ENCODE measurements around the gene NFYB. TPM values are rescaled to one million over a fixed set of nuclear protein-coding genes. Genes with fewer than 3 reads are reported as not detected.
"Not testable (repeated sequence)": the region's sequence is repeated elsewhere in the genome, so short reads cannot be mapped to it uniquely, and the experiment has no call there.

Gene NFYB
- total RNA-seq = 10 to 100 TPM; 11.7 to 13.7 TPM
- total RNA-seq = 22.9 to 39.4 reads per million in 2 donors

- peak within 1 kb of the TSS; percentile 89 for H3K4me3 Mint-ChIP-seq
- H3K4me1 Mint-ChIP-seq = peaks cover 7% of the 10 kb centered on the region
- peak within 1 kb of the TSS; percentile 67 for H3K27ac Mint-ChIP-seq
- ATAC-seq (peak; percentile 97), DNase-seq (peak; percentile 84 to 91 (median 89))
- H3K27me3 Mint-ChIP-seq = peaks cover 8% of the 10 kb centered on the region
- peaks cover 2% of the 10 kb centered on the region for H3K36me3 Mint-ChIP-seq (ENCODE audit: low read depth)
- H3K9me3 ChIP-seq (ENCODE audit: control insufficient read depth, low read length, poor library complexity, severe bottlenecking) = no peaks in the 10 kb centered on the region
These were observed at the start of gene NFYB for GRCh38 chr12:104137902-104138796. Gene NFYB (minus strand): TSS chr12:104138210. CDS start chr12:104135453, 2,757 bp downstream.

GRCh38 chr12:104187446-104188155, 49.6 kb upstream of the NFYB start:
- Mint-ChIP-seq H3K4me3 (no peak overlapping the region), H3K4me1 (no peaks in the 10 kb centered on the region), H3K27me3 (no peaks in the 10 kb centered on the region), H3K27ac (no peak overlapping the region), H3K36me3 (ENCODE audit: low read depth) (peaks cover 2% of the 10 kb centered on the region)
- no peaks in the 10 kb centered on the region for H3K9me3 ChIP-seq (ENCODE audit: control insufficient read depth, low read length, poor library complexity, severe bottlenecking)
- no peak for ATAC-seq
- no peak for DNase-seq

DNA sequence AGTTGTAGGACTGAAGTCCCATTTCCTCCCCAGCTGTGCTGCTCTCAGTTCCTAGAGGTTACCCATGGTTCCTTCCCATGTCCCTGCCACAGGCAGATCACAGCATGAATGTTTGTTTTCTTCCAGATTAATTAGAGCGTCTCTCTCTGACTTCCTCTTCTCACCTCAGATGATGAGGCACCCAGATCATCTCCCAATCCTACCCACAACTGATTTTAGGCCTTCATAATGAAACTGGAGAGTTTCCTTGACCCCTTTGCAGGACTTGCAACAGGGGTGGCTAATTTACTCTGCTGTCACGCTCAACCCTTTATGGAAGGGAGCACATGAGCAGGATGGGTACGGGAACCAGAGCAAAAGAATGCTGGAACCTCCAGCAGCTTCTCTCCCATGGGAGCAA, 45.4 kb upstream of the NFYB start:
- H3K27me3 Mint-ChIP-seq = peaks cover 6% of the 10 kb centered on the region
- no peak overlapping the region for H3K27ac Mint-ChIP-seq
- H3K36me3 Mint-ChIP-seq (ENCODE audit: low read depth) = peaks cover 2% of the 10 kb centered on the region
- DNase-seq (no peak), ATAC-seq (no peak)
- H3K4me1 Mint-ChIP-seq = peaks cover 3% of the 10 kb centered on the region
- no peak overlapping the region for H3K4me3 Mint-ChIP-seq
- H3K9me3 ChIP-seq (ENCODE audit: control insufficient read depth, low read length, poor library complexity, severe bottlenecking) = no peaks in the 10 kb centered on the region

- H3K9me3 ChIP-seq (ENCODE audit: control insufficient read depth, low read length, poor library complexity, severe bottlenecking) = no peaks in the 10 kb centered on the region
- H3K4me1 Mint-ChIP-seq = peaks cover 9% of the 10 kb centered on the region
- no peak overlapping the region for H3K4me3 Mint-ChIP-seq
- no peak for ATAC-seq
- no peak for DNase-seq
- H3K27me3 Mint-ChIP-seq = peaks cover 13% of the 10 kb centered on the region
- peaks cover 2% of the 10 kb centered on the region for H3K36me3 Mint-ChIP-seq (ENCODE audit: low read depth)
- H3K27ac Mint-ChIP-seq = no peak overlapping the region
These were observed 44.8 kb upstream of the NFYB start for GRCh38 chr12:104182621-104183378.

DNA sequence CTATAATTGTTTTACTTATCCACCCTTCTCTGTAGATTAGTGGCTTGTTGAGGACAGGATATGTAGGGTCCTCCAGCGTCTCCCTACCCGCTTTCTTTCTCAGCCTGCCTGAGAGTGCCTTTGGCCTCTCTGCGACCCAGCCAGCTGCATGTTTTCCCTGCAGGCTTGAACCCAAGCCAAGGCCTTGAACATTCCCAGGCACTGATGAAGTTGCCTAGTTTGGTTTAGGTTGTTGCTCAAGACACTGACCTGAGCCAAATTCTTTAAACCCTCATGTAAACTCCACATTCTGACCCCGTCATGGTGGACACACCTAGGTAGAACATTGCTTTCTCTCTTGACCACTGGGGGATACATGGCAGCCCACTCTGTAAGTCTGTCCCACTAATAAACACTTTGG, 44.1 kb upstream of the NFYB start:
- no peaks in the 10 kb centered on the region for H3K9me3 ChIP-seq (ENCODE audit: control insufficient read depth, low read length, poor library complexity, severe bottlenecking)
- Mint-ChIP-seq H3K36me3 (ENCODE audit: low read depth) (peaks cover 2% of the 10 kb centered on the region), H3K27me3 (peaks cover 19% of the 10 kb centered on the region), H3K4me3 (no peak overlapping the region), H3K4me1 (peaks cover 10% of the 10 kb centered on the region), H3K27ac (no peak overlapping the region)
- ATAC-seq = no peak
- no peak for DNase-seq

DNA sequence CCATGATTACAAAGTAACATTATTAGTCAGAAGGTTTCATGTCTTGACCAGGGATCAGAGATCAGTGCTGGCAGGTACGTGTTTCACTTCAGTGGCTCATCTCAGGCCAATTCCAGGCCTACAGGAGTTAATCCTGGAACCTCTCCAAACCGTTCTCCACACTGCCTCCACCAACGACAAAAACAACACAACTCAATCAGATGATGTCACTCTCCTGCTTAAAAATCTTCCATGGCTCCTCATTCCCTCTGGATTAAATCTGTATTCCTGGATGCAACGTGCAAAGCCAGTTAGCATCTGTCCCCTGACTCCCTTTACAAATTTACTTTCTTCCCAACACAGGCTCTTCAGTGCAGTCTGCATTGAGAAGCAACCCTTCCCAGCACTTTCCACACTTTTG, 43.3 kb upstream of the NFYB start:
- Mint-ChIP-seq H3K36me3 (ENCODE audit: low read depth) (peaks cover 2% of the 10 kb centered on the region), H3K4me3 (no peak overlapping the region), H3K27me3 (peaks cover 20% of the 10 kb centered on the region), H3K4me1 (peaks cover 10% of the 10 kb centered on the region), H3K27ac (no peak overlapping the region)
- H3K9me3 ChIP-seq (ENCODE audit: control insufficient read depth, low read length, poor library complexity, severe bottlenecking) = no peaks in the 10 kb centered on the region
- DNase-seq = no peak
- ATAC-seq = no peak

- H3K4me1 Mint-ChIP-seq = peaks cover 10% of the 10 kb centered on the region
- no peak for DNase-seq
- H3K4me3 Mint-ChIP-seq = no peak overlapping the region
- no peaks in the 10 kb centered on the region for H3K9me3 ChIP-seq (ENCODE audit: control insufficient read depth, low read length, poor library complexity, severe bottlenecking)
- peaks cover 20% of the 10 kb centered on the region for H3K27me3 Mint-ChIP-seq
- H3K36me3 Mint-ChIP-seq (ENCODE audit: low read depth) = no peaks in the 10 kb centered on the region
- no peak for ATAC-seq
- no peak overlapping the region for H3K27ac Mint-ChIP-seq
These were observed 42.4 kb upstream of the NFYB start for GRCh38 chr12:104180374-104180773.

DNA sequence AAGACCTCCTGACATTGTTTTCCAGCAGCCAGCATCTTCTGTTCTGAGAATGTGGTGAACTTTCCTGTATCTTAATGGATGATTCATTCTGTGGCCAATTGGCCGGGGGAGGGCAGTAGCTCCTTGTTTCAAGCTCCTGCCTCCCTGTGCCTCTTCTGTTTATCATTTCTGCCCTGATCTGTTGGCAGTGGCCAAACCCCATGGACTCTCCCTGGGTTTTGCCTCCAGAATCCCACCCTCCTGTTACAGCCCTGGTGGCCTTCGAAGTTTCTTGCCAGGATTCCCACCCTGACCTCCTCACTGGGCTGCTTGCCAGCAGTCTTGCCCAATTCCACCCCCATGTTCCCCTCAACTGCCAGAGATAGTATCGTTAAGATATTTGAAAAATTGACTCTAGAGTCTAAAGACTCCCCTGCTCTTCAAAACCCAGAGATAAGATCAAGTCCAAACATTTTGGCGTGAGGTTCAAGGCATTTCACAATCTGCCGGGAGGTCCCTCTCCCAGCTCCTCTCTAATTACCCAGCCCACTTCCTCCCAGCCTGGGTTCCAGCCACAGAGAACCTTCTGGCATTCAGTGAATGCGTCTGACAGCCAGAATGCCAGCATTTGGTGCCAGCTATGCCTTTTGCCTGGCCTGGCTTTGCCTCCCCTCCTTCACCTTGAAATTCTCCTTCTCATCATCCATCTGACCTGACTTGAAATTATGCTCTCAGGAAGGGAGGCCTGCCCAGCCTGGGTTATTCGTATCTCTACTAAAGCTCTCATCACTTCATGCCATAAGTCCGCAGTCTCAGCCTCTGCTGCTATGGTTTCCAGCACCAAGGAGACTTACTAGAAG, 39.9 kb upstream of the NFYB start:
- ATAC-seq (no peak), DNase-seq (no peak)
- Mint-ChIP-seq H3K27ac (peak overlapping the region; percentile 62), H3K27me3 (peaks cover 20% of the 10 kb centered on the region), H3K36me3 (ENCODE audit: low read depth) (no peaks in the 10 kb centered on the region), H3K4me3 (no peak overlapping the region), H3K4me1 (peaks cover 13% of the 10 kb centered on the region)
- H3K9me3 ChIP-seq (ENCODE audit: control insufficient read depth, low read length, poor library complexity, severe bottlenecking) = no peaks in the 10 kb centered on the region

- H3K4me1 Mint-ChIP-seq = peaks cover 13% of the 10 kb centered on the region
- ATAC-seq = no peak
- peaks cover 20% of the 10 kb centered on the region for H3K27me3 Mint-ChIP-seq
- H3K36me3 Mint-ChIP-seq (ENCODE audit: low read depth) = no peaks in the 10 kb centered on the region
- H3K9me3 ChIP-seq (ENCODE audit: control insufficient read depth, low read length, poor library complexity, severe bottlenecking) = no peaks in the 10 kb centered on the region
- no peak overlapping the region for H3K4me3 Mint-ChIP-seq
- DNase-seq = no peak
- H3K27ac Mint-ChIP-seq = peak overlapping the region; percentile 62
These were observed 39.3 kb upstream of the NFYB start for GRCh38 chr12:104177336-104177662.

- Mint-ChIP-seq H3K27ac (no peak overlapping the region), H3K4me1 (peaks cover 10% of the 10 kb centered on the region), H3K27me3 (peaks cover 15% of the 10 kb centered on the region), H3K4me3 (no peak overlapping the region), H3K36me3 (ENCODE audit: low read depth) (no peaks in the 10 kb centered on the region)
- DNase-seq (no peak), ATAC-seq (no peak)
- H3K9me3 ChIP-seq (ENCODE audit: control insufficient read depth, low read length, poor library complexity, severe bottlenecking) = no peaks in the 10 kb centered on the region
These were observed 37.8 kb upstream of the NFYB start for GRCh38 chr12:104175726-104176247.

- not testable (repeated sequence) for ATAC-seq
- peaks cover 10% of the 10 kb centered on the region for H3K4me1 Mint-ChIP-seq
These were observed 35.8 kb upstream of the NFYB start for GRCh38 chr12:104173804-104174203.

DNA sequence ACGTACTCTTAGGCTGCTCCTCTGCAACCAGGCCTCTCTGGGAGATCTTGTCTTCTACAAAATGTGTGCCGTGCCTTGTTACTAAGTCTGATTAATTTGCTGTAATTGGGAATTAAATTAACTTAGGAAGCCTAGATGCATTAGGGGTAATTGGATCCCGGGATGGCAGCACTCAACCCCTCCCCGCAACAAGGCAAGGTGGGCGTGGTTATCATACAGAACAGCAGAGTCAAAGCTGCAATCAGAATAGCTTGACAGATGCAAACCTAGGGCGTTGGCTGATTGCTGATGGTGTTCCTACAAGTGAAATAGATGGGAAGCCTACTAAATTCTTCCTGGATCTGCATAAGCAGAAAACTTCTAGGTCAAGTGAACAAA, 34.5 kb upstream of the NFYB start:
- Mint-ChIP-seq H3K4me3 (no peak overlapping the region), H3K4me1 (peaks cover 3% of the 10 kb centered on the region), H3K36me3 (ENCODE audit: low read depth) (peaks cover 2% of the 10 kb centered on the region), H3K27ac (no peak overlapping the region), H3K27me3 (peaks cover 16% of the 10 kb centered on the region)
- no peaks in the 10 kb centered on the region for H3K9me3 ChIP-seq (ENCODE audit: control insufficient read depth, low read length, poor library complexity, severe bottlenecking)
- ATAC-seq = no peak
- DNase-seq = no peak

More at GRCh38 chr12:104173804-104174203, 35.8 kb upstream of the NFYB start:
- peaks cover 16% of the 10 kb centered on the region for H3K27me3 Mint-ChIP-seq
- not testable (repeated sequence) for H3K36me3 Mint-ChIP-seq (ENCODE audit: low read depth); H3K27ac Mint-ChIP-seq; DNase-seq; H3K4me3 Mint-ChIP-seq; H3K9me3 ChIP-seq (ENCODE audit: control insufficient read depth, low read length, poor library complexity, severe bottlenecking)
